SK-N-SH treated with all-trans-retinoic acid at 6 μM for 48 hours (cell line): Measurements from ENCODE around the gene WBP1L.

Source experiments
- ATAC-seq: fragments of 200-7000 bp; cut with Tn5 transposase; 3 replicates; pipeline ENCODE4 v1.9.1; 2020; ENCODE audit warnings: mild to moderate bottlenecking, moderate library complexity
- ARNTL ChIP-seq: fragments of 450-650 bp; formaldehyde crosslinking; IDR thresholded peaks from 2 replicates; pipeline ENCODE4 v1.5.0; 2020; ENCODE audit warnings: low read depth, mild to moderate bottlenecking, moderate library complexity, borderline replicate concordance
- BACH2 ChIP-seq: fragments of 250-450 bp; sonication (Bioruptor Pico); IDR thresholded peaks from 2 replicates; pipeline ENCODE4 v1.9.0; 2021; ENCODE audit warnings: mild to moderate bottlenecking, borderline replicate concordance
- CSDC2 ChIP-seq: fragments of 250-450 bp; sonication (Bioruptor Pico); IDR thresholded peaks from 2 replicates; pipeline ENCODE4 v1.5.0; 2020; ENCODE audit warnings: mild to moderate bottlenecking, moderate library complexity
- ESRRG ChIP-seq: fragments of 250-450 bp; sonication (Bioruptor Pico); IDR thresholded peaks from 2 replicates; pipeline ENCODE4 v1.6.1; 2021; ENCODE audit warnings: mild to moderate bottlenecking
- ISL1 ChIP-seq: fragments of 250-450 bp; sonication (Bioruptor Pico); IDR thresholded peaks from 2 replicates; pipeline ENCODE4 v2.1.2; 2022; ENCODE audit warnings: mild to moderate bottlenecking, moderate library complexity
- OSR1 ChIP-seq: fragments of 250-450 bp; sonication (Bioruptor Pico); IDR thresholded peaks from 2 replicates; pipeline ENCODE4 v1.8.0; 2022; ENCODE audit warnings: moderate library complexity, mild to moderate bottlenecking, inconsistent platforms
- RARB ChIP-seq: fragments of 250-450 bp; sonication (Bioruptor Pico); IDR thresholded peaks from 2 replicates; pipeline ENCODE4 v1.8.0; 2021; ENCODE audit warnings: mild to moderate bottlenecking, moderate library complexity
- SNAI2 ChIP-seq: fragments of 250-450 bp; sonication (Bioruptor Pico); IDR thresholded peaks from 2 replicates; pipeline ENCODE4 v1.5.0; 2020; ENCODE audit warnings: mild to moderate bottlenecking, moderate library complexity
- ZC3H10 ChIP-seq: fragments of 250-450 bp; sonication (Bioruptor Pico); IDR thresholded peaks from 2 replicates; pipeline ENCODE4 v1.5.1; 2021; ENCODE audit warnings: mild to moderate bottlenecking, moderate library complexity
- ZFP3 ChIP-seq: fragments of 250-450 bp; sonication (Bioruptor Pico); IDR thresholded peaks from 2 replicates; pipeline ENCODE4 v1.5.0; 2020; ENCODE audit warnings: mild to moderate bottlenecking, moderate library complexity
- ZFP30 ChIP-seq: fragments of 450-650 bp; formaldehyde crosslinking; IDR thresholded peaks from 2 replicates; pipeline ENCODE4 v1.5.0; 2022; ENCODE audit warnings: mild to moderate bottlenecking, moderate library complexity
- ZNF565 ChIP-seq: fragments of 450-650 bp; formaldehyde crosslinking; conservative IDR thresholded peaks from 2 replicates; pipeline ENCODE4 v1.5.0; 2020; ENCODE audit warnings: low read depth, mild to moderate bottlenecking, moderate library complexity
- ZNF70 ChIP-seq: fragments of 450-650 bp; formaldehyde crosslinking; IDR thresholded peaks from 2 replicates; pipeline ENCODE4 v1.5.0; 2020; ENCODE audit warnings: mild to moderate bottlenecking, moderate library complexity
- ZNF8 ChIP-seq: fragments of 450-650 bp; formaldehyde crosslinking; IDR thresholded peaks from 2 replicates; pipeline ENCODE4 v1.5.0; 2020; ENCODE audit warnings: mild to moderate bottlenecking, moderate library complexity
- TF ChIP-seq, protein P1 (sequence below): fragments of 250-450 bp; sonication (Bioruptor Pico); IDR thresholded peaks from 2 replicates; pipeline ENCODE4 v1.8.0; 2020; ENCODE audit warnings: mild to moderate bottlenecking, moderate library complexity, borderline replicate concordance
- TF ChIP-seq, protein P2 (sequence below): fragments of 250-450 bp; sonication (Bioruptor Pico); IDR thresholded peaks from 2 replicates; pipeline ENCODE4 v1.8.0; 2021; ENCODE audit warnings: low read depth, mild to moderate bottlenecking, moderate library complexity, borderline replicate concordance
- TF ChIP-seq, protein P3 (sequence below): fragments of 250-450 bp; sonication (Bioruptor Pico); IDR thresholded peaks from 2 replicates; pipeline ENCODE4 v1.5.1; 2020; ENCODE audit warnings: low read depth, mild to moderate bottlenecking, moderate library complexity
- TF ChIP-seq, protein P4 (sequence below): fragments of 250-450 bp; sonication (Bioruptor Pico); IDR thresholded peaks from 2 replicates; pipeline ENCODE4 v1.5.1; 2021; ENCODE audit warnings: mild to moderate bottlenecking, moderate library complexity
- TF ChIP-seq, protein P5 (sequence below): fragments of 250-450 bp; sonication (Bioruptor Pico); IDR thresholded peaks from 2 replicates; pipeline ENCODE4 v1.5.0; 2020; ENCODE audit warnings: mild to moderate bottlenecking, moderate library complexity

Gene WBP1L

DNA sequence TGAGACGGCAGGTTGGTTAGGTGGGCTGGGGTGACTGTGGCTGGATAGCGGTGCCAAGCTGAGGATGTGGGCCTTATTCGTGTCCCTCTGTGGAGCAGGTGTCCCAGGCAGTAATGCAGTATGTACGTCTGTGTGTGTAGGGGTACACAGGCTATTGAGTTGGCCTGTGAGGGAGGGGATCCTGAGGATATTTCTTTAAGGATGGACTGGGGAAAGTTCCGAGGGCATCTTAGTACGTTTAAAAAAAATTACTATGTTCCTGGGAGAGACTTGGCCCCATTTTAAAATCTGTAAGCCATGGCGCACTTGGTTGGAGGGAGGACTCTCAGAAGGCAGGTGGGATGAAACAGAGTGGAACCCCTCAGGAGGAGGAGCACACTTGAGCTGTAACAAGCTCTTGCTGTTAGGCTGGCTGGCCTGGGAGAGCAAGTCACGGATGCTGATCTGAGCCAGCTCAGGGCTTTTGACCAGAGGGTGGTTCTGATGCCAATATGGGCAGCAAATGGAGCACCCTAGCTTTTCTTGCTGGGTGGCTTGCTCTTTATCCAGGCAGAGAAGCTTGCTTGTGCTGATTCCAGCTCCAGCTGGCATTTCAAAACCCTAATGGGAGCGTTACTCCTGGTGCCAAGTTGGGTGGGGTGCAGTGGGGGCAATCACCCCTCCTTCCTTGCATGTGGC, 765 bp downstream of the WBP1L start:
- TF ChIP-seq ZNF565, result no peak
- TF ChIP-seq, protein P1, sequence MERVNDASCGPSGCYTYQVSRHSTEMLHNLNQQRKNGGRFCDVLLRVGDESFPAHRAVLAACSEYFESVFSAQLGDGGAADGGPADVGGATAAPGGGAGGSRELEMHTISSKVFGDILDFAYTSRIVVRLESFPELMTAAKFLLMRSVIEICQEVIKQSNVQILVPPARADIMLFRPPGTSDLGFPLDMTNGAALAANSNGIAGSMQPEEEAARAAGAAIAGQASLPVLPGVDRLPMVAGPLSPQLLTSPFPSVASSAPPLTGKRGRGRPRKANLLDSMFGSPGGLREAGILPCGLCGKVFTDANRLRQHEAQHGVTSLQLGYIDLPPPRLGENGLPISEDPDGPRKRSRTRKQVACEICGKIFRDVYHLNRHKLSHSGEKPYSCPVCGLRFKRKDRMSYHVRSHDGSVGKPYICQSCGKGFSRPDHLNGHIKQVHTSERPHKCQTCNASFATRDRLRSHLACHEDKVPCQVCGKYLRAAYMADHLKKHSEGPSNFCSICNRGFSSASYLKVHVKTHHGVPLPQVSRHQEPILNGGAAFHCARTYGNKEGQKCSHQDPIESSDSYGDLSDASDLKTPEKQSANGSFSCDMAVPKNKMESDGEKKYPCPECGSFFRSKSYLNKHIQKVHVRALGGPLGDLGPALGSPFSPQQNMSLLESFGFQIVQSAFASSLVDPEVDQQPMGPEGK (CRISPR knock-in tag), result no peak
- no peak for TF ChIP-seq ZFP30 (CRISPR knock-in tag)
- ATAC-seq, result peak; percentile 50

DNA sequence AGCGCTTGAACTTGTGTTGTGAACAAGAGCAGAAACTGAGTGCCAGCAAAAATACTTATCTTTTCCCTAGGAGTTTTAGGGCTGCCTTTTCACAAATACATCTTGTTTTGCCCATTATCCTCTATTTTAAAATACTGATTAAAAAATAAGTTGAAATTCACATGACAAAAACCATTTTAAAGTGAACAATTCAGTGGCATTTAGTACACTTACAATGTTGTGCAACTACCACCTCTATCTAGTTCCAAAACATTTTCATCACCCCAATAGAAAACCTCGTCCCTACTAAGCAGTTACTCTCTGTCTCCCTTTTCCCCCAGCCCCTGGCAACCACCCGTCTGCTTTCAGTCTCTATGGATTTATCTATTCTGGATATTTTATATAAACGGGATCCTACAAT, 1.4 kb downstream of the WBP1L start:
- no peak for TF ChIP-seq ZFP3
- no peak for TF ChIP-seq ZNF8 (CRISPR knock-in tag)
- no peak for TF ChIP-seq ZNF70 (CRISPR knock-in tag)
- TF ChIP-seq CSDC2, result no peak
- TF ChIP-seq, protein P2, sequence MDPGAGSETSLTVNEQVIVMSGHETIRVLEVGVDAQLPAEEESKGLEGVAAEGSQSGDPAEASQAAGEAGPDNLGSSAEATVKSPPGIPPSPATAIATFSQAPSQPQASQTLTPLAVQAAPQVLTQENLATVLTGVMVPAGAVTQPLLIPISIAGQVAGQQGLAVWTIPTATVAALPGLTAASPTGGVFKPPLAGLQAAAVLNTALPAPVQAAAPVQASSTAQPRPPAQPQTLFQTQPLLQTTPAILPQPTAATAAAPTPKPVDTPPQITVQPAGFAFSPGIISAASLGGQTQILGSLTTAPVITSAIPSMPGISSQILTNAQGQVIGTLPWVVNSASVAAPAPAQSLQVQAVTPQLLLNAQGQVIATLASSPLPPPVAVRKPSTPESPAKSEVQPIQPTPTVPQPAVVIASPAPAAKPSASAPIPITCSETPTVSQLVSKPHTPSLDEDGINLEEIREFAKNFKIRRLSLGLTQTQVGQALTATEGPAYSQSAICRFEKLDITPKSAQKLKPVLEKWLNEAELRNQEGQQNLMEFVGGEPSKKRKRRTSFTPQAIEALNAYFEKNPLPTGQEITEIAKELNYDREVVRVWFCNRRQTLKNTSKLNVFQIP, result no peak
- no peak for TF ChIP-seq ISL1
- TF ChIP-seq ZNF565, result no peak
- TF ChIP-seq OSR1 (CRISPR knock-in tag), result no peak
- no peak for ATAC-seq

DNA sequence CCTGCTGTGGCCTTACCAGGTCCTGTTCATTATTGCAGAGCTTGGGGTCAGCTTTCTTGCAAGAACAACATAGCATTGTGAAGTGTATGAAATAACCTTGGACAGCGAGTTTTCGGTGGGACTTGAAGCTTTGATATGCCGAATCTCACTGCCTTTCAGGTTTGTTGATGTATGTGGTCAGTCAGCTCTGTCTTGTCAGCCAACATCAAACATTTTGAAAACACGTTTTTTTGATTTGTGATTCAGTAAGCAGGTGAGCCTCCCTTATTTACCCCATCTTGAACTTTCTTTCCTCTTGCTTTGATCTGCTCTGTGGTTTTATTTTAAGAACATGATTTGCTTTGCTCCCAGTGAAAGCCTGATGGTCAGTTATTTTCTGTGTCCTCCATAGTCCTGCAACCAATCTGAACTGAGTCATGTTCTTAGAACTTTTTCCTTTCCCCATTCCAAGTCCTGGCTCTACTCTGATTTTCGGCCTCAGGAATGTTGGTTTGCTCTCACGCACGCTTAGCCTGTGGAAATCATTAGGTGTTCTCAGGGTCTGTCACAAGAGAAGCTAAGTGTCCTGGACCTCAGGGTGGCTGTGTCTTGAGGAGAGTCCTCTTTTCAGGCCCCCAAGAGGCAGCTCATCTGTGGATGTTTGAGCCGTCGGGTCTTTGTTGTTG, 8.7 kb downstream of the WBP1L start:
- TF ChIP-seq CSDC2 (no peak), SNAI2 (no peak), ZC3H10 (no peak), ZNF565 (no peak), ZFP30 (CRISPR knock-in tag) (no peak), ESRRG (no peak)
- TF ChIP-seq, protein P3, sequence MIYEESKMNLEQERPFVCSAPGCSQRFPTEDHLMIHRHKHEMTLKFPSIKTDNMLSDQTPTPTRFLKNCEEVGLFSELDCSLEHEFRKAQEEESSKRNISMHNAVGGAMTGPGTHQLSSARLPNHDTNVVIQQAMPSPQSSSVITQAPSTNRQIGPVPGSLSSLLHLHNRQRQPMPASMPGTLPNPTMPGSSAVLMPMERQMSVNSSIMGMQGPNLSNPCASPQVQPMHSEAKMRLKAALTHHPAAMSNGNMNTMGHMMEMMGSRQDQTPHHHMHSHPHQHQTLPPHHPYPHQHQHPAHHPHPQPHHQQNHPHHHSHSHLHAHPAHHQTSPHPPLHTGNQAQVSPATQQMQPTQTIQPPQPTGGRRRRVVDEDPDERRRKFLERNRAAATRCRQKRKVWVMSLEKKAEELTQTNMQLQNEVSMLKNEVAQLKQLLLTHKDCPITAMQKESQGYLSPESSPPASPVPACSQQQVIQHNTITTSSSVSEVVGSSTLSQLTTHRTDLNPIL, result no peak
- TF ChIP-seq, protein P1 (CRISPR knock-in tag), result no peak
- TF ChIP-seq, protein P4, sequence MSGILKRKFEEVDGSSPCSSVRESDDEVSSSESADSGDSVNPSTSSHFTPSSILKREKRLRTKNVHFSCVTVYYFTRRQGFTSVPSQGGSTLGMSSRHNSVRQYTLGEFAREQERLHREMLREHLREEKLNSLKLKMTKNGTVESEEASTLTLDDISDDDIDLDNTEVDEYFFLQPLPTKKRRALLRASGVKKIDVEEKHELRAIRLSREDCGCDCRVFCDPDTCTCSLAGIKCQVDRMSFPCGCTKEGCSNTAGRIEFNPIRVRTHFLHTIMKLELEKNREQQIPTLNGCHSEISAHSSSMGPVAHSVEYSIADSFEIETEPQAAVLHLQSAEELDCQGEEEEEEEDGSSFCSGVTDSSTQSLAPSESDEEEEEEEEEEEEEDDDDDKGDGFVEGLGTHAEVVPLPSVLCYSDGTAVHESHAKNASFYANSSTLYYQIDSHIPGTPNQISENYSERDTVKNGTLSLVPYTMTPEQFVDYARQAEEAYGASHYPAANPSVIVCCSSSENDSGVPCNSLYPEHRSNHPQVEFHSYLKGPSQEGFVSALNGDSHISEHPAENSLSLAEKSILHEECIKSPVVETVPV (CRISPR knock-in tag), result no peak
- TF ChIP-seq, all 23 proteins: peak for 0
- no peak; the same call in 2 of the 3 replicates for ATAC-seq

DNA sequence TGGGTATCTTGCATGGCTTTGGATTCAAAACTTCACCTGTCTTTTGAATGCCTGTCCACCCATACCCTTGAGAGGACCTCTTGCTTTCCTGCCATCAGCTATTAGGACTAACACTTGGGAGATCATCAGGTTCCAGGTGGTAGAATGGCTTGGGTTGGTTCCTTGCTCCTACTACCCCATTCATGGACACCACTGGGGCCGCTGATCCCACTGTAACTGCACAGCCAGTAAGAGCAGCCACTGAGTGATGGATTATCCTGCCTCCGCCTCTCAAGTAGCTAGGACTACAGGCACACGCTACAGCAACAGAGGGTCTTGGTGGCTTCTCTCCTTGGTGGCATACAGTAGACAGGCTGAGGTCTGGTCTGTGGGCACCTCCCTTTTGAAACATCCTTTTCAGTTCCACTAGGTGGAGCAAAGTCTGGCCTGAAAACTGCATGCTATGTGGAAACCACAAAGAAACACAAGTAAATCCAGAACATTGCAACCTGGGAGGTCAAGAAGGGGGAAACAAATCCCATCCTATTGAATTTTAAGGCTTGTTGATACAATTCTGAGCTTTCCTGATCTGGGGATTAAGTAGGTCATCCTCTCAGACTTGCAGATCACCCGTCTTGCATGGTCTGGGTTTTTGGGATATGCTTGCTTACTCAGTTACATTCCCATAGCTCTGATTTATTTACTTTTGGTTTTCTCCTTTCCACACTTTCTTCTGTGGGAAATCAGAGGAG, 9.4 kb downstream of the WBP1L start:
- peak; percentile 98 for ATAC-seq
- TF ChIP-seq CSDC2 (no peak), ZNF565 (no peak), RARB (CRISPR knock-in tag) (no peak), ARNTL (CRISPR knock-in tag) (no peak), ZC3H10 (no peak), BACH2 (CRISPR knock-in tag) (no peak), ESRRG (no peak), ZFP3 (no peak), SNAI2 (no peak)
- TF ChIP-seq, protein P5, sequence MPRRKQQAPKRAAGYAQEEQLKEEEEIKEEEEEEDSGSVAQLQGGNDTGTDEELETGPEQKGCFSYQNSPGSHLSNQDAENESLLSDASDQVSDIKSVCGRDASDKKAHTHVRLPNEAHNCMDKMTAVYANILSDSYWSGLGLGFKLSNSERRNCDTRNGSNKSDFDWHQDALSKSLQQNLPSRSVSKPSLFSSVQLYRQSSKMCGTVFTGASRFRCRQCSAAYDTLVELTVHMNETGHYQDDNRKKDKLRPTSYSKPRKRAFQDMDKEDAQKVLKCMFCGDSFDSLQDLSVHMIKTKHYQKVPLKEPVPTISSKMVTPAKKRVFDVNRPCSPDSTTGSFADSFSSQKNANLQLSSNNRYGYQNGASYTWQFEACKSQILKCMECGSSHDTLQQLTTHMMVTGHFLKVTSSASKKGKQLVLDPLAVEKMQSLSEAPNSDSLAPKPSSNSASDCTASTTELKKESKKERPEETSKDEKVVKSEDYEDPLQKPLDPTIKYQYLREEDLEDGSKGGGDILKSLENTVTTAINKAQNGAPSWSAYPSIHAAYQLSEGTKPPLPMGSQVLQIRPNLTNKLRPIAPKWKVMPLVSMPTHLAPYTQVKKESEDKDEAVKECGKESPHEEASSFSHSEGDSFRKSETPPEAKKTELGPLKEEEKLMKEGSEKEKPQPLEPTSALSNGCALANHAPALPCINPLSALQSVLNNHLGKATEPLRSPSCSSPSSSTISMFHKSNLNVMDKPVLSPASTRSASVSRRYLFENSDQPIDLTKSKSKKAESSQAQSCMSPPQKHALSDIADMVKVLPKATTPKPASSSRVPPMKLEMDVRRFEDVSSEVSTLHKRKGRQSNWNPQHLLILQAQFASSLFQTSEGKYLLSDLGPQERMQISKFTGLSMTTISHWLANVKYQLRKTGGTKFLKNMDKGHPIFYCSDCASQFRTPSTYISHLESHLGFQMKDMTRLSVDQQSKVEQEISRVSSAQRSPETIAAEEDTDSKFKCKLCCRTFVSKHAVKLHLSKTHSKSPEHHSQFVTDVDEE (CRISPR knock-in tag), result no peak
- TF ChIP-seq, protein P4 (CRISPR knock-in tag), result no peak
- TF ChIP-seq, protein P1 (CRISPR knock-in tag), result no peak
